ENCODE data around the gene DAAM2. TPM values are rescaled to one million over a fixed set of nuclear protein-coding genes. Genes with fewer than 3 reads are reported as not detected.

Gene DAAM2
- total RNA-seq, 2 experiments from 2014 or later: 0.09 to 1.1 TPM

DNA sequence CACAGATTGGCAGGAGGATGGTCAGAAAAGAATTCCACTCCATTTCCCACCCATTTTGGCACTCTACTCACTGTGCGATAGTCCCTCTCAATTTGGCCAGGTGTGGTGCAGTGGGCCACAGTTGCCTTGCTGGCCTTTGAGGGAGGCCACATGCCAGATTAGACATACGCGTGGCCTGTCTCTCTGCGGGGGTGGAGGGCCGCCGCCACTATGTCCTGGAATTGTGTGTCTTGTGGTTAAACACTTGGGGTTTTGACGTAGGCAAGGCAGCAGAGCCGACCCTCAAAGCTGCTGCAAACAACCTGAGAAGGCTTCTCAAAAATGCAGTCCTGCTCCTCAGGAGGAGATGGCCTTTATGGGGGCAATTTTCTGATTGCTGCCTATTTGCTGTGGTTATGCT, 4.9 kb upstream of the DAAM2 start:
- Histone ChIP-seq H3K27ac (ENCODE audit: low read depth, low read length, poor library complexity, severe bottlenecking) (no peak overlapping the region), H3K36me3 (ENCODE audit: insufficient read depth, low read length) (no peaks in the 10 kb centered on the region), H3K9me3 (ENCODE audit: low read length) (no peaks in the 10 kb centered on the region), H2AFZ (ENCODE audit: low read length) (no peak overlapping the region), H3K4me2 (ENCODE audit: low read length) (no peak overlapping the region), H4K20me1 (ENCODE audit: insufficient read depth, low read length) (no peaks in the 10 kb centered on the region), H3K4me3 (ENCODE audit: low read depth, low read length, poor library complexity, severe bottlenecking) (no peak overlapping the region), H3K4me1 (ENCODE audit: insufficient read depth, low read length, poor library complexity, severe bottlenecking) (no peaks in the 10 kb centered on the region), H3K79me2 (ENCODE audit: insufficient read depth, low read depth, low read length) (no peaks in the 10 kb centered on the region), H3K9me2 (ENCODE audit: insufficient read depth, low read length) (no peaks in the 10 kb centered on the region)
- DNase-seq (ENCODE audit: low spot score): no peak
- intact Hi-C loops (cut with micrococcal nuclease; ENCODE audit: unreplicated experiment): no loop called here
- CTCF ChIA-PET (ENCODE audit: unreplicated experiment): interaction anchor here (0.6 kb wide), 1 partner anchor 11 kb away, joined by 3 read pairs; no protein-coding TSS in a partner anchor
- no peak for TF ChIP-seq EZH2phosphoT487 (IDR thresholded peaks at IDR 0.05; ENCODE audit: borderline replicate concordance, low read depth, low read length)
- TF ChIP-seq, protein P1, sequence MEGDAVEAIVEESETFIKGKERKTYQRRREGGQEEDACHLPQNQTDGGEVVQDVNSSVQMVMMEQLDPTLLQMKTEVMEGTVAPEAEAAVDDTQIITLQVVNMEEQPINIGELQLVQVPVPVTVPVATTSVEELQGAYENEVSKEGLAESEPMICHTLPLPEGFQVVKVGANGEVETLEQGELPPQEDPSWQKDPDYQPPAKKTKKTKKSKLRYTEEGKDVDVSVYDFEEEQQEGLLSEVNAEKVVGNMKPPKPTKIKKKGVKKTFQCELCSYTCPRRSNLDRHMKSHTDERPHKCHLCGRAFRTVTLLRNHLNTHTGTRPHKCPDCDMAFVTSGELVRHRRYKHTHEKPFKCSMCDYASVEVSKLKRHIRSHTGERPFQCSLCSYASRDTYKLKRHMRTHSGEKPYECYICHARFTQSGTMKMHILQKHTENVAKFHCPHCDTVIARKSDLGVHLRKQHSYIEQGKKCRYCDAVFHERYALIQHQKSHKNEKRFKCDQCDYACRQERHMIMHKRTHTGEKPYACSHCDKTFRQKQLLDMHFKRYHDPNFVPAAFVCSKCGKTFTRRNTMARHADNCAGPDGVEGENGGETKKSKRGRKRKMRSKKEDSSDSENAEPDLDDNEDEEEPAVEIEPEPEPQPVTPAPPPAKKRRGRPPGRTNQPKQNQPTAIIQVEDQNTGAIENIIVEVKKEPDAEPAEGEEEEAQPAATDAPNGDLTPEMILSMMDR (conservative IDR thresholded peaks at IDR 0.05; ENCODE audit: low read length): no peak
- no TSS peak for BruUV-seq (replicated peaks)
- POLR2A ChIA-PET: no interaction called here

DNA sequence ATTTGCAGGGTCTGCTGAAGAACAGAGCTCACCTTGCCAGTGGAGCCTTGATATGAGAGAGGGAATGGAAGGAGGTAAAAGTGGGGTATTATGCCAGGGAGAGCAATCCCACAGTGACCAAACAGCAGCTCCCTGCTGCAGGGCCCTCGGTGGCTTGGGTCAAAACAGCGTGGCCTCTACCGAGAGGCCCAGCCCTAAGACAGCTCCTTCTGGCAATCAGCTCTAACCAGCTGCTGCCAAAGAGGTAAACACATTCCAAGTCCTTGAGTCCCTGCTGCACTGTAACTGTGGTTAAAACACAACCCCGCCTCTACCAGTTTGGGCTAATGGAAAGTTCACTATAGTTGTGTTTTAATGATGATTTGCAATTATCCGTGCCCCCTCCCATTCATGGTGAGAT, 1.4 kb upstream of the DAAM2 start:
- ChIA-PET CTCF (ENCODE audit: unreplicated experiment) (no interaction called here), POLR2A (no interaction called here)
- intact Hi-C loops (cut with micrococcal nuclease; ENCODE audit: unreplicated experiment): loop anchor here (1.0 kb wide), 1 partner anchor 102 kb away; no protein-coding TSS in a partner anchor
- TF ChIP-seq, protein P1 (conservative IDR thresholded peaks at IDR 0.05; ENCODE audit: low read length): no peak
- no peak for TF ChIP-seq EZH2phosphoT487 (IDR thresholded peaks at IDR 0.05; ENCODE audit: borderline replicate concordance, low read depth, low read length)
- Histone ChIP-seq H3K36me3 (ENCODE audit: insufficient read depth, low read length) (no peaks in the 10 kb centered on the region), H3K4me1 (ENCODE audit: insufficient read depth, low read length, poor library complexity, severe bottlenecking) (peaks cover 7% of the 10 kb centered on the region), H4K20me1 (ENCODE audit: insufficient read depth, low read length) (no peaks in the 10 kb centered on the region), H3K4me3 (ENCODE audit: low read depth, low read length, poor library complexity, severe bottlenecking) (no peak overlapping the region), H3K4me2 (ENCODE audit: low read length) (no peak overlapping the region), H2AFZ (ENCODE audit: low read length) (no peak overlapping the region), H3K79me2 (ENCODE audit: insufficient read depth, low read depth, low read length) (no peaks in the 10 kb centered on the region), H3K9me2 (ENCODE audit: insufficient read depth, low read length) (no peaks in the 10 kb centered on the region), H3K27ac (ENCODE audit: low read depth, low read length, poor library complexity, severe bottlenecking) (no peak overlapping the region), H3K9me3 (ENCODE audit: low read length) (no peaks in the 10 kb centered on the region)
- no TSS peak for BruUV-seq (replicated peaks)
- DNase-seq (ENCODE audit: low spot score): no peak

DNA sequence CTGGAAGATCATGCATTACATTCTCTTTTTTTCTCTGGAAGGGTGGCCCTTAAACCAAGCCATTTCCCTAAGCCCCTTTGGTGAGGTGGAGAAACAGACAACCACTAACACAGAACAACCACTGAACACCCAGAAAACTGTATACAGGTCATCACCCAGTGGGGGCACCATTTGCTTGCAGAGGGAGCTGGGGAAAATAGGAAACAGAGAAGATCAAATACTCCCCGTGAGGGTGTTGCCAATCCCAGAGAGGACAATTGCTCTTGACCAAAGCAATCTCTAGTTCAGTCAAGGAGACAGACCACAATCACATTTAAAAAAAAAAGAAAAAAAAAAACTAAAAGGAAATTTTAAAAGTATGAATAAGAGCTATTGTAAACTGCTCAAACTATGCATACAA, 865 bp upstream of the DAAM2 start:
- Histone ChIP-seq H3K79me2 (ENCODE audit: insufficient read depth, low read depth, low read length) (no peaks in the 10 kb centered on the region), H3K4me2 (ENCODE audit: low read length) (no peak overlapping the region), H3K9me2 (ENCODE audit: insufficient read depth, low read length) (no peaks in the 10 kb centered on the region), H4K20me1 (ENCODE audit: insufficient read depth, low read length) (no peaks in the 10 kb centered on the region), H3K4me3 (ENCODE audit: low read depth, low read length, poor library complexity, severe bottlenecking) (no peak overlapping the region), H3K27ac (ENCODE audit: low read depth, low read length, poor library complexity, severe bottlenecking) (no peak overlapping the region), H3K36me3 (ENCODE audit: insufficient read depth, low read length) (no peaks in the 10 kb centered on the region), H2AFZ (ENCODE audit: low read length) (no peak overlapping the region), H3K9me3 (ENCODE audit: low read length) (no peaks in the 10 kb centered on the region), H3K4me1 (ENCODE audit: insufficient read depth, low read length, poor library complexity, severe bottlenecking) (peaks cover 7% of the 10 kb centered on the region)
- no peak for TF ChIP-seq EZH2phosphoT487 (IDR thresholded peaks at IDR 0.05; ENCODE audit: borderline replicate concordance, low read depth, low read length)
- TF ChIP-seq, protein P1 (conservative IDR thresholded peaks at IDR 0.05; ENCODE audit: low read length): peak; percentile 77
- ChIA-PET POLR2A (no interaction called here), CTCF (ENCODE audit: unreplicated experiment) (interaction anchor here (0.6 kb wide), 1 partner anchor 92 kb away, joined by 3 read pairs; no protein-coding TSS in a partner anchor)
- no TSS peak for BruUV-seq (replicated peaks)
- DNase-seq (ENCODE audit: low spot score): peak; percentile 29
- intact Hi-C loops (cut with micrococcal nuclease; ENCODE audit: unreplicated experiment): loop anchor here (1.0 kb wide), 1 partner anchor 101 kb away; no protein-coding TSS in a partner anchor

Data from OCI-LY7 (cell line).